IMR-90 (cell line): ENCODE results near the gene MICAL3. TPM values are rescaled to one million over a fixed set of nuclear protein-coding genes. Genes with fewer than 3 reads are reported as not detected.

Experiments used
- ATAC-seq: fragments of 200-7000 bp; cut with Tn5 transposase; 2 replicates; pipeline ENCODE4 v1.9.1; 2020; ENCODE audit warnings: low read depth, mild to moderate bottlenecking, moderate library complexity
- BruUV-seq: library from RNA; stranded (reverse); fragments of 400-500 nt; replicated peaks from 2 replicates; lab custom pipeline; 2021; lab: Mats Ljungman, UMichigan
- CTCF ChIA-PET: fragments of 300-600 bp; formaldehyde crosslinking; extraction: SDS; loops from one replicate; lab custom pipeline; 2021; ENCODE audit warnings: antibody characterized with exemption; lab: Yijun Ruan, JAX
- POLR2A ChIA-PET: fragments of 300-600 bp; sonication (Branson Sonifier 250); formaldehyde crosslinking; loops from one replicate; lab custom pipeline; 2022; ENCODE audit warnings: antibody characterized with exemption; ENCODE audit not compliant: unreplicated experiment; lab: Charles Lee
- DNase-seq: peaks from one replicate; pipeline ENCODE4 v3.0.0; 2013
- H2AFZ ChIP-seq: replicated peaks from 2 replicates; pipeline ENCODE3; 2013; ENCODE audit warnings: low read length, mild to moderate bottlenecking; ENCODE audit not compliant: poor library complexity
- H2AK5ac ChIP-seq: 2 replicates; pipeline ENCODE4 v1.6.1; 2013; ENCODE audit warnings: low read depth, low read length, inconsistent platforms
- H2AK9ac ChIP-seq: replicated peaks from 2 replicates; pipeline ENCODE3; 2013; ENCODE audit warnings: mild to moderate bottlenecking, low read depth, low read length, moderate library complexity; ENCODE audit not compliant: poor library complexity
- H2BK120ac ChIP-seq: 2 replicates; pipeline ENCODE4 v1.6.1; 2013; ENCODE audit warnings: low read depth, low read length, inconsistent platforms
- H2BK15ac ChIP-seq: 3 replicates; pipeline ENCODE4 v1.6.1; 2013; ENCODE audit warnings: low read depth, low read length, inconsistent platforms
- H2BK20ac ChIP-seq: 2 replicates; pipeline ENCODE4 v1.6.1; 2013; ENCODE audit warnings: low read depth, mild to moderate bottlenecking, inconsistent platforms, low read length, moderate library complexity
- H2BK5ac ChIP-seq: 2 replicates; pipeline ENCODE4 v1.6.1; 2013; ENCODE audit warnings: mild to moderate bottlenecking, low read depth, low read length, inconsistent platforms; ENCODE audit not compliant: poor library complexity, severe bottlenecking
- H3K14ac ChIP-seq: replicated peaks from 2 replicates; pipeline ENCODE4 v1.6.1; 2013; ENCODE audit warnings: low read depth, low read length, inconsistent platforms
- H3K18ac ChIP-seq: 2 replicates; pipeline ENCODE4 v1.6.1; 2013; ENCODE audit warnings: low read depth, low read length, control low read depth
- H3K23ac ChIP-seq: 2 replicates; pipeline ENCODE4 v1.6.1; 2013; ENCODE audit warnings: low read depth, low read length, inconsistent platforms
- H3K27ac ChIP-seq: 2 replicates; pipeline ENCODE4 v1.5.1; 2013; ENCODE audit warnings: mild to moderate bottlenecking, control low read depth, low read length; ENCODE audit not compliant: insufficient read depth
- H3K27me3 ChIP-seq: 2 replicates; pipeline ENCODE4 v1.6.1; 2013; ENCODE audit warnings: low read length; ENCODE audit not compliant: control insufficient read depth, insufficient read depth
- H3K36me3 ChIP-seq: 2 replicates; pipeline ENCODE4 v1.6.1; 2013; ENCODE audit warnings: low read length, mixed read lengths; ENCODE audit not compliant: control insufficient read depth, insufficient read depth
- H3K4ac ChIP-seq: 2 replicates; pipeline ENCODE4 v1.6.1; 2013; ENCODE audit warnings: low read depth, low read length, inconsistent platforms
- H3K4me1 ChIP-seq: 2 replicates; pipeline ENCODE4 v1.6.1; 2013; ENCODE audit warnings: low read length, mixed read lengths; ENCODE audit not compliant: control insufficient read depth, insufficient read depth
- H3K4me2 ChIP-seq: 2 replicates; pipeline ENCODE4 v1.6.1; 2013; ENCODE audit warnings: low read depth, mild to moderate bottlenecking, control low read depth, low read length, moderate library complexity
- H3K4me3 ChIP-seq: 2 replicates; pipeline ENCODE4 v1.5.1; 2013; ENCODE audit warnings: low read depth, mild to moderate bottlenecking, control low read depth, low read length, moderate library complexity; ENCODE audit not compliant: insufficient read depth
- H3K56ac ChIP-seq: 2 replicates; pipeline ENCODE4 v1.6.1; 2013; ENCODE audit warnings: low read length, inconsistent platforms; ENCODE audit not compliant: insufficient read depth; ENCODE audit errors: extremely low read depth
- H3K79me1 ChIP-seq, 2 experiments: 2 replicates each; pipeline ENCODE4 v1.6.1; 2013; ENCODE audit warnings: low read length in 2 of 2, inconsistent platforms in 1 of 2, low read depth in 1 of 2
- H3K9ac ChIP-seq: 2 replicates; pipeline ENCODE4 v1.6.1; 2013; ENCODE audit warnings: low read depth, low read length, control low read depth
- H3K9me1 ChIP-seq: 2 replicates; pipeline ENCODE4 v1.6.1; 2013; ENCODE audit warnings: low read length, inconsistent platforms; ENCODE audit not compliant: insufficient read depth
- H3K9me3 ChIP-seq: 2 replicates; pipeline ENCODE4 v1.6.1; 2013; ENCODE audit warnings: low read length; ENCODE audit not compliant: control insufficient read depth, insufficient read depth
- H4K20me1 ChIP-seq: 2 replicates; pipeline ENCODE4 v1.6.1; 2013; ENCODE audit warnings: low read length, inconsistent platforms; ENCODE audit not compliant: insufficient read depth
- H4K5ac ChIP-seq: 2 replicates; pipeline ENCODE4 v1.6.1; 2013; ENCODE audit warnings: mild to moderate bottlenecking, low read depth, low read length, control low read depth
- H4K8ac ChIP-seq, 2 experiments: 2 replicates each; pipeline ENCODE4 v1.6.1; 2013; ENCODE audit warnings: low read depth in 2 of 2, low read length in 2 of 2, control low read depth in 1 of 2, inconsistent platforms in 1 of 2
- H4K91ac ChIP-seq: 2 replicates; pipeline ENCODE4 v1.6.1; 2013; ENCODE audit warnings: low read depth, low read length, inconsistent platforms; ENCODE audit not compliant: insufficient read depth
- CEBPB ChIP-seq: IDR thresholded peaks from 2 replicates; pipeline ENCODE4 v1.6.1; 2012; ENCODE audit warnings: low read depth, low read length, improper control_type of control experiment
- MAFK ChIP-seq: IDR thresholded peaks from 2 replicates; pipeline ENCODE4 v1.6.1; 2012; ENCODE audit warnings: low read depth, low read length, improper control_type of control experiment
- MAZ ChIP-seq: IDR thresholded peaks from 2 replicates; pipeline ENCODE4 v1.6.1; 2012; ENCODE audit warnings: low read depth, mild to moderate bottlenecking, low read length, improper control_type of control experiment, moderate library complexity, borderline replicate concordance
- MXI1 ChIP-seq: IDR thresholded peaks from 2 replicates; pipeline ENCODE4 v1.6.1; 2012; ENCODE audit warnings: low read depth, mild to moderate bottlenecking, low read length, moderate library complexity, borderline replicate concordance
- RAD21 ChIP-seq: IDR thresholded peaks from 2 replicates; pipeline ENCODE4 v1.6.1; 2012; ENCODE audit warnings: low read length, improper control_type of control experiment
- RCOR1 ChIP-seq: IDR thresholded peaks from 2 replicates; pipeline ENCODE4 v1.6.1; 2012; ENCODE audit warnings: mild to moderate bottlenecking, low read length, improper control_type of control experiment; ENCODE audit not compliant: insufficient replicate concordance
- WGBS, 2 experiments: methylation state at CpG; one replicate each; pipeline versions ENCODE4 v1.1.5 to v1.1.7; 2013; ENCODE audit warnings: missing lambda C conversion rate in 2 of 2; ENCODE audit not compliant: insufficient read length in 1 of 2; ENCODE audit errors: extremely low coverage in 2 of 2; 5-methylcytosine and 5-hydroxymethylcytosine counted together
- dilution Hi-C: fragments of 300-500 bp; cut with HindIII; formaldehyde crosslinking; loops from one replicate; pipeline ENCODE4 v1.14.3; 2018; ENCODE audit warnings: low sequenced_read_pairs; ENCODE audit not compliant: unreplicated experiment
- in situ Hi-C: fragments of 300-500 bp; cut with MboI; formaldehyde crosslinking; loops from 3 replicates; pipeline ENCODE4 v1.14.3; 2019; ENCODE audit warnings: low sequenced_read_pairs, inconsistent platforms, mixed read lengths
- intact Hi-C: fragments of 100-400 bp; cut with micrococcal nuclease; formaldehyde crosslinking; loops from 2 replicates; pipeline ENCODE4 v1.10.0; 2022
- polyA plus RNA-seq, 3 experiments: library from polyadenylated mRNA; depleted of rRNA; stranded (reverse); fragments of >200 nt; gene quantifications; 2 replicates each; pipeline ENCODE4 v1.2.3, GENCODE V29; 2012; ENCODE audit warnings: low replicate concordance in 1 of 3
- total RNA-seq: library from RNA; depleted of rRNA; stranded (reverse); fragments of >200 nt; gene quantifications from 2 replicates; pipeline ENCODE4 v1.2.3, GENCODE V29; 2012
- TF ChIP-seq, protein P1 (sequence below): fragments of 150-350 bp; IDR thresholded peaks from 2 replicates; pipeline ENCODE4 v1.6.1; 2016; ENCODE audit warnings: low read depth, mild to moderate bottlenecking, low read length, moderate library complexity, borderline replicate concordance
- TF ChIP-seq, protein P2 (sequence below): conservative IDR thresholded peaks from 2 replicates; pipeline ENCODE4 v1.5.1; 2012; ENCODE audit warnings: mild to moderate bottlenecking, low read depth, low read length, improper control_type of control experiment
- TF ChIP-seq, protein P3 (sequence below): fragments of 150-350 bp; IDR thresholded peaks from 2 replicates; pipeline ENCODE4 v1.6.1; 2017; ENCODE audit warnings: mild to moderate bottlenecking, antibody characterized with exemption, low read length, low read depth

The MICAL3 gene
- total and polyA plus RNA-seq, 2 of the 4 experiments (the other 2 are of a cell fraction), result 17.6 to 26.8 TPM

DNA sequence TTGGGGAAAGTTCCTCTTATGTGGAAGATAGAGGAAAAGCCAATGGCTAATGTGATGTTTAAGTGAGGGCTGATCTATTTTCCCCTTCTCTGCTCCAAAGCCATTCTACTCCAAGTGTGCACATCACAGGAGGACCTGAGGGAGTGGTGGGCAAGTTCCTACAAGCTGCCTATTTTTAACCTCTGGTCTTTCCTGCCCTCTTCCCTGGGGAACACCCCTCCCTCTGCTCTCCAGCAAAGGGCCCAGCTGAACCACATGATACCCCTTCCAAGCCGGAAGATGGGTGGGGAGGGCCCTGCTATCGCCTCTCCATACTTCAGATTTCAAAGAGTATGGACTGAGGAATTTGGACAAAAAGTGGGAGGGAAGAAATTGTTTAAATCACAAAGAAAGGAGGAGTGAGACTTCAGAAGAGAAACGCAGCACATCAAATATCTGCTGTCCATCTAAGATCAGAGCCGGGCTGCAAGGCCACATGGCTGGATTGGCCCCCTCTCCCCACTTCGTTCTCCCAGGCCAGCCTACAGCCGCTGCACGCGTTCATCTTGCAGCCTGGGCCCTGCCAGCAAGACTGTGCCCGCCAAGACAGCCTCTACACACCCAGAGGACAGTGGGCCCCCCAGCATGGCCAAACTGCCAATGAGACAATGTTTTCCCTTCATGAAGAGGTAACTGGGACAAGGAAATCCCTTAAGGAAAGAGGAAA, 77.5 kb downstream of the MICAL3 start:
- Histone ChIP-seq H4K91ac (no peak overlapping the region), H2BK120ac (no peak overlapping the region), H3K9ac (no peak overlapping the region), H2AFZ (no peak overlapping the region), H3K18ac (no peak overlapping the region), H2AK5ac (no peak overlapping the region), H4K8ac (no peak overlapping the region), H3K56ac (no peak overlapping the region), H2BK15ac (no peak overlapping the region), H3K4ac (no peak overlapping the region), H3K79me1 (peaks cover 50 to 89% of the 10 kb centered on the region in 2 experiments), H4K20me1 (peaks cover 60% of the 10 kb centered on the region), H3K23ac (no peak overlapping the region), H3K4me1 (peaks cover 17% of the 10 kb centered on the region), H4K5ac (no peak overlapping the region), H3K27ac (no peak overlapping the region), H2BK5ac (no peak overlapping the region), H2AK9ac (no peak overlapping the region), H3K4me2 (no peak overlapping the region), H3K4me3 (no peak overlapping the region), H3K27me3 (no peaks in the 10 kb centered on the region), H3K36me3 (no peaks in the 10 kb centered on the region), H3K9me1 (peaks cover 16% of the 10 kb centered on the region), H3K14ac (no peak overlapping the region), H2BK20ac (no peak overlapping the region), H3K9me3 (no peaks in the 10 kb centered on the region)
- in situ Hi-C loops, result no loop called here
- DNase-seq (no peak), ATAC-seq (no peak)
- POLR2A ChIA-PET, result no interaction called here
- intact Hi-C loops, result no loop called here
- TF ChIP-seq, protein P1, sequence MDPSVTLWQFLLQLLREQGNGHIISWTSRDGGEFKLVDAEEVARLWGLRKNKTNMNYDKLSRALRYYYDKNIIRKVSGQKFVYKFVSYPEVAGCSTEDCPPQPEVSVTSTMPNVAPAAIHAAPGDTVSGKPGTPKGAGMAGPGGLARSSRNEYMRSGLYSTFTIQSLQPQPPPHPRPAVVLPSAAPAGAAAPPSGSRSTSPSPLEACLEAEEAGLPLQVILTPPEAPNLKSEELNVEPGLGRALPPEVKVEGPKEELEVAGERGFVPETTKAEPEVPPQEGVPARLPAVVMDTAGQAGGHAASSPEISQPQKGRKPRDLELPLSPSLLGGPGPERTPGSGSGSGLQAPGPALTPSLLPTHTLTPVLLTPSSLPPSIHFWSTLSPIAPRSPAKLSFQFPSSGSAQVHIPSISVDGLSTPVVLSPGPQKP, result no peak
- TF ChIP-seq MXI1 (no peak), CEBPB (no peak), MAFK (no peak), MAZ (no peak), RAD21 (no peak), RCOR1 (no peak)
- TF ChIP-seq, protein P2, sequence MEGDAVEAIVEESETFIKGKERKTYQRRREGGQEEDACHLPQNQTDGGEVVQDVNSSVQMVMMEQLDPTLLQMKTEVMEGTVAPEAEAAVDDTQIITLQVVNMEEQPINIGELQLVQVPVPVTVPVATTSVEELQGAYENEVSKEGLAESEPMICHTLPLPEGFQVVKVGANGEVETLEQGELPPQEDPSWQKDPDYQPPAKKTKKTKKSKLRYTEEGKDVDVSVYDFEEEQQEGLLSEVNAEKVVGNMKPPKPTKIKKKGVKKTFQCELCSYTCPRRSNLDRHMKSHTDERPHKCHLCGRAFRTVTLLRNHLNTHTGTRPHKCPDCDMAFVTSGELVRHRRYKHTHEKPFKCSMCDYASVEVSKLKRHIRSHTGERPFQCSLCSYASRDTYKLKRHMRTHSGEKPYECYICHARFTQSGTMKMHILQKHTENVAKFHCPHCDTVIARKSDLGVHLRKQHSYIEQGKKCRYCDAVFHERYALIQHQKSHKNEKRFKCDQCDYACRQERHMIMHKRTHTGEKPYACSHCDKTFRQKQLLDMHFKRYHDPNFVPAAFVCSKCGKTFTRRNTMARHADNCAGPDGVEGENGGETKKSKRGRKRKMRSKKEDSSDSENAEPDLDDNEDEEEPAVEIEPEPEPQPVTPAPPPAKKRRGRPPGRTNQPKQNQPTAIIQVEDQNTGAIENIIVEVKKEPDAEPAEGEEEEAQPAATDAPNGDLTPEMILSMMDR, result no peak
- TF ChIP-seq, protein P3, sequence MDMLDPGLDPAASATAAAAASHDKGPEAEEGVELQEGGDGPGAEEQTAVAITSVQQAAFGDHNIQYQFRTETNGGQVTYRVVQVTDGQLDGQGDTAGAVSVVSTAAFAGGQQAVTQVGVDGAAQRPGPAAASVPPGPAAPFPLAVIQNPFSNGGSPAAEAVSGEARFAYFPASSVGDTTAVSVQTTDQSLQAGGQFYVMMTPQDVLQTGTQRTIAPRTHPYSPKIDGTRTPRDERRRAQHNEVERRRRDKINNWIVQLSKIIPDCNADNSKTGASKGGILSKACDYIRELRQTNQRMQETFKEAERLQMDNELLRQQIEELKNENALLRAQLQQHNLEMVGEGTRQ, result no peak
- no TSS peak for BruUV-seq
- WGBS, 2 experiments, result no CpG with 5 or more reads among the region's 9 CpGs
- CTCF ChIA-PET, result no interaction called here
- dilution Hi-C loops, result no loop called here
